Measurements from ENCODE around the gene MPP1.

Gene MPP1

GRCh38 chrX:154775419-154776349, 29.6 kb downstream of the MPP1 start:
- peak in 1 of 2 donors; percentile 1 for DNase-seq (ENCODE audit: low read depth in 1 of 2, low spot score in 1 of 2)

- no peak for DNase-seq (ENCODE audit: low read depth in 1 of 2, low spot score in 1 of 2)
Observed at GRCh38 chrX:154774622-154775021, 30.7 kb downstream of the MPP1 start.

GRCh38 chrX:154762537-154763296, 42.6 kb downstream of the MPP1 start, which contains the start of gene DKC1:
TSS of gene DKC1 (plus strand) at chrX:154762864. CDS start at chrX:154762966, 102 bp downstream.
- peak; percentile 77 to 90 for DNase-seq (ENCODE audit: low read depth in 1 of 2, low spot score in 1 of 2)

- DNase-seq (ENCODE audit: low read depth in 1 of 2, low spot score in 1 of 2): no peak
Observed at GRCh38 chrX:154761977-154762536, 43.2 kb downstream of the MPP1 start.

- no peak for DNase-seq (ENCODE audit: low read depth in 1 of 2, low spot score in 1 of 2)
Observed at GRCh38 chrX:154758696-154759095, 46.6 kb downstream of the MPP1 start.

GRCh38 chrX:154751669-154752271, 53.5 kb downstream of the MPP1 start:
- no peak for DNase-seq (ENCODE audit: low read depth in 1 of 2, low spot score in 1 of 2)

- DNase-seq (ENCODE audit: low read depth in 1 of 2, low spot score in 1 of 2): no peak
Observed at GRCh38 chrX:154751203-154751668, 54.0 kb downstream of the MPP1 start.

GRCh38 chrX:154750301-154751202, 54.7 kb downstream of the MPP1 start, which contains the start of gene GAB3:
TSS of gene GAB3 (minus strand) at chrX:154751077. CDS start at chrX:154751025, 52 bp downstream.
- peak in 1 of 2 donors; percentile 13 for DNase-seq (ENCODE audit: low read depth in 1 of 2, low spot score in 1 of 2)

GRCh38 chrX:154749856-154750255, 55.4 kb downstream of the MPP1 start:
- no peak for DNase-seq (ENCODE audit: low read depth in 1 of 2, low spot score in 1 of 2)

GRCh38 chrX:154748712-154749339, 56.5 kb downstream of the MPP1 start:
- peak in 1 of 2 donors; percentile 39 for DNase-seq (ENCODE audit: low read depth in 1 of 2, low spot score in 1 of 2)

GRCh38 chrX:154742613-154743012, 62.7 kb downstream of the MPP1 start:
- DNase-seq (ENCODE audit: low read depth in 1 of 2, low spot score in 1 of 2): no peak

GRCh38 chrX:154739952-154740465, 65.3 kb downstream of the MPP1 start:
- DNase-seq (ENCODE audit: low read depth in 1 of 2, low spot score in 1 of 2): no peak

- no peak for DNase-seq (ENCODE audit: low read depth in 1 of 2, low spot score in 1 of 2)
Observed at GRCh38 chrX:154738011-154738738, 67.1 kb downstream of the MPP1 start.

- DNase-seq (ENCODE audit: low read depth in 1 of 2, low spot score in 1 of 2): no peak
Observed at GRCh38 chrX:154737136-154737535, 68.1 kb downstream of the MPP1 start.

- DNase-seq (ENCODE audit: low read depth in 1 of 2, low spot score in 1 of 2): no peak
Observed at GRCh38 chrX:154735695-154736393, 69.4 kb downstream of the MPP1 start.

GRCh38 chrX:154734061-154734781, 71.1 kb downstream of the MPP1 start:
- DNase-seq (ENCODE audit: low read depth in 1 of 2, low spot score in 1 of 2): no peak

- DNase-seq (ENCODE audit: low read depth in 1 of 2, low spot score in 1 of 2): no peak
Observed at GRCh38 chrX:154733066-154733425, 72.2 kb downstream of the MPP1 start.
